HepG2 (cell line): ENCODE results near the gene MEI1. TPM values are rescaled to one million over a fixed set of nuclear protein-coding genes. Genes with fewer than 3 reads are reported as not detected.

Source experiments
- AGO1 ChIP-seq: fragments of 200-400 bp; formaldehyde crosslinking; IDR thresholded peaks from 2 replicates; pipeline ENCODE4 v1.6.1; 2017; ENCODE audit warnings: mild to moderate bottlenecking, low read depth, low read length, moderate library complexity; ENCODE audit not compliant: poor library complexity, severe bottlenecking
- ARID2 ChIP-seq: sonication (generic); formaldehyde crosslinking; IDR thresholded peaks from 2 replicates; pipeline ENCODE4 v1.8.1; 2022; ENCODE audit warnings: mild to moderate bottlenecking, missing genetic modification reagents, borderline replicate concordance
- BHLHE40 ChIP-seq: IDR thresholded peaks from 2 replicates; pipeline ENCODE4 v1.6.1; 2011; ENCODE audit warnings: low read length, improper control_type of control experiment
- CREM ChIP-seq, 2 experiments: sonication (generic) in 1 of 2; formaldehyde crosslinking in 1 of 2; IDR thresholded peaks; 2 replicates each; pipeline versions ENCODE4 v1.4.0 to v1.6.1; 2016 to 2020; ENCODE audit warnings: antibody characterized with exemption in 1 of 2, mild to moderate bottlenecking in 1 of 2, missing genetic modification reagents in 1 of 2
- HHEX ChIP-seq: IDR thresholded peaks from 2 replicates; pipeline ENCODE4 v1.6.1; 2016; ENCODE audit warnings: control low read depth
- IRF2 ChIP-seq: IDR thresholded peaks from 2 replicates; pipeline ENCODE4 v1.6.1; 2018; ENCODE audit warnings: missing genetic modification reagents, missing compliant biosample characterization
- ISX ChIP-seq: sonication (generic); formaldehyde crosslinking; conservative IDR thresholded peaks from 2 replicates; pipeline ENCODE4 v1.5.0; 2020; ENCODE audit warnings: missing genetic modification reagents
- KLF15 ChIP-seq: sonication (generic); formaldehyde crosslinking; IDR thresholded peaks from 2 replicates; pipeline ENCODE4 v1.8.1; 2023; ENCODE audit warnings: borderline replicate concordance, mild to moderate bottlenecking, inconsistent platforms, missing genetic modification reagents, mixed read lengths
- NFIB ChIP-seq: sonication (generic); formaldehyde crosslinking; IDR thresholded peaks from 2 replicates; pipeline ENCODE4 v1.9.0; 2021; ENCODE audit warnings: missing genetic modification reagents, mild to moderate bottlenecking, borderline replicate concordance
- PLRG1 ChIP-seq: fragments of 450-650 bp; conservative IDR thresholded peaks from 2 replicates; pipeline ENCODE4 v1.6.1; 2016
- RBAK ChIP-seq: sonication (generic); formaldehyde crosslinking; IDR thresholded peaks from 2 replicates; pipeline ENCODE4 v1.5.1; 2020; ENCODE audit warnings: mild to moderate bottlenecking, missing genetic modification reagents
- SRY ChIP-seq: sonication (generic); formaldehyde crosslinking; IDR thresholded peaks from 2 replicates; pipeline ENCODE4 v1.8.0; 2022; ENCODE audit warnings: mild to moderate bottlenecking, missing genetic modification reagents
- TOE1 ChIP-seq: sonication (generic); formaldehyde crosslinking; IDR thresholded peaks from 2 replicates; pipeline ENCODE4 v1.4.0; 2020; ENCODE audit warnings: mild to moderate bottlenecking, missing genetic modification reagents
- ZBTB7B ChIP-seq: sonication (generic); formaldehyde crosslinking; IDR thresholded peaks from 2 replicates; pipeline ENCODE4 v1.4.0; 2020; ENCODE audit warnings: missing genetic modification reagents
- ZNF234 ChIP-seq: sonication (generic); formaldehyde crosslinking; conservative IDR thresholded peaks from 2 replicates; pipeline ENCODE4 v1.5.1; 2020; ENCODE audit warnings: mild to moderate bottlenecking, missing genetic modification reagents
- ZNF33B ChIP-seq: sonication (generic); formaldehyde crosslinking; IDR thresholded peaks from 2 replicates; pipeline ENCODE4 v1.5.1; 2020; ENCODE audit warnings: mild to moderate bottlenecking, missing genetic modification reagents
- ZNF354B ChIP-seq: sonication (generic); formaldehyde crosslinking; IDR thresholded peaks from 2 replicates; pipeline ENCODE4 v1.8.0; 2022; ENCODE audit warnings: mild to moderate bottlenecking, missing genetic modification reagents
- ZNF598 ChIP-seq: sonication (generic); formaldehyde crosslinking; IDR thresholded peaks from 2 replicates; pipeline ENCODE4 v1.5.1; 2020; ENCODE audit warnings: mild to moderate bottlenecking, missing genetic modification reagents, borderline replicate concordance
- ZNF878 ChIP-seq: sonication (generic); formaldehyde crosslinking; IDR thresholded peaks from 2 replicates; pipeline ENCODE4 v1.8.1; 2023; ENCODE audit warnings: mild to moderate bottlenecking, missing genetic modification reagents, moderate library complexity
- ZZZ3 ChIP-seq: sonication (generic); formaldehyde crosslinking; IDR thresholded peaks from 2 replicates; pipeline ENCODE4 v1.4.0; 2020; ENCODE audit warnings: missing genetic modification reagents, mild to moderate bottlenecking, borderline replicate concordance
- polyA plus RNA-seq, 8 experiments: library from polyadenylated mRNA; depleted of rRNA in 3 of 8; stranded (reverse) in 7 of 8; unstranded in 1 of 8; fragments of >200 nt; fragmentation: Illumina TruSeq in 4 of 8; extraction: Trizol in 4 of 8; gene quantifications; 2 replicates each; pipeline versions ENCODE4 v1.2.1 to v1.2.3, GENCODE V29; 2011 to 2016; ENCODE audit warnings: low read depth in 4 of 8, missing spikeins in 1 of 8, mixed read lengths in 1 of 8; ENCODE audit not compliant: insufficient read depth in 1 of 8
- total RNA-seq, 5 experiments: library from RNA; depleted of rRNA; stranded (reverse); fragments of >200 nt; fragmentation: Illumina TruSeq; extraction: Trizol; gene quantifications; 2 replicates each; pipeline ENCODE4 v1.2.3, GENCODE V29; 2016; ENCODE audit warnings: low read depth in 1 of 5
- TF ChIP-seq, protein P1 (sequence below): sonication (generic); formaldehyde crosslinking; conservative IDR thresholded peaks from 2 replicates; pipeline ENCODE4 v1.8.0; 2022; ENCODE audit warnings: mild to moderate bottlenecking, moderate library complexity, missing genetic modification reagents
- TF ChIP-seq, protein P2 (sequence below): sonication (generic); formaldehyde crosslinking; IDR thresholded peaks from 2 replicates; pipeline ENCODE4 v1.4.0; 2020; ENCODE audit warnings: mild to moderate bottlenecking, missing genetic modification reagents, borderline replicate concordance
- TF ChIP-seq, protein P3 (sequence below): sonication (generic); formaldehyde crosslinking; IDR thresholded peaks from 2 replicates; pipeline ENCODE4 v1.8.0; 2022; ENCODE audit warnings: missing genetic modification reagents, mild to moderate bottlenecking, borderline replicate concordance

The MEI1 gene
- total and polyA plus RNA-seq, 2 of the 13 experiments (the other 11 are each of a cell fraction or from before 2014, with no cell fraction given), result 0.75 to 1.9 TPM

DNA sequence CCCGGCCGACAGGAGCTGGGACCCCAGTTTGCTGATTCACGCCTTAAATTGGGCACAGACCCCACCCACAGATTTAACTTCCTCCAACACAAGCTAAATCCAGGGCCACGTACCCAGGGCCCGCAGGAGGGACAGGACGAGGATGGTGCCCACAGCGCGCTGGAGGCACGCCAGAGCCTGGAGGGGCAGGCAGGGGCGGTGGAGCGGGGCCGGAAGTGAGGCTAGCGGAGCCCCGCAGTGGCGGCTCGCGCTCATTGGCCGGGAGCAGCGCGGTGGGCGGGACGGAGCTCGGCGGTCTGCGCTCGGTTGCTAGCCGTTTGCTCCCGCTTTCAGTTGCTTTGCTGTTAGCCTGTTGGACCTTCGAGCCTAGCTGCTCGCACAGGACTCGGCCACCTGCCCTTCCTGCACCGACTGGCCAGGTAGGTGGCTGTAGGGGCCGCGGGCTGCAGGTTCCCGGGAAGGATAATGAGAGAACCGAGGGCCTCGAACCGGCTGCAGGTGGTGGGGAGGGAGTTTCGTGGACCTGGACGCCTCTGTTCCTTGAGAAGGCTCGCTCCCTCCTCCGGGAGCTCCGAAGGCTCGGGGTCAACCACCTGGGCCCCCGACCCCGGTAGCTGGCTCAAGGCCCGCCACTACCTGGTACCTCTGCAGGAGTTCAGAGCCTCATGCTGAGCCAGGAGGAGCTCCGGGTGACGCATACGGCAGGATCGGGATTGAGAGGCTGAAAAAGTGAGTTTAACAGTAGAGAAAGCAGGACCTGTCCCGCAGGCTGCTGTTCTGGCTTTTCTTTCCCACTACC is 101.2 kb downstream of the MEI1 start, which contains the start of gene CCDC134 (continued):
- TF ChIP-seq CREM (IDR thresholded peaks at IDR 0.05), result no peak
- no peak for TF ChIP-seq CREM (CRISPR knock-in tag; IDR thresholded peaks at IDR 0.05)
- no peak; the same call in 1 of the 2 replicates for TF ChIP-seq ZZZ3
- no peak for TF ChIP-seq HHEX (CRISPR knock-in tag)
- TF ChIP-seq, protein P1, sequence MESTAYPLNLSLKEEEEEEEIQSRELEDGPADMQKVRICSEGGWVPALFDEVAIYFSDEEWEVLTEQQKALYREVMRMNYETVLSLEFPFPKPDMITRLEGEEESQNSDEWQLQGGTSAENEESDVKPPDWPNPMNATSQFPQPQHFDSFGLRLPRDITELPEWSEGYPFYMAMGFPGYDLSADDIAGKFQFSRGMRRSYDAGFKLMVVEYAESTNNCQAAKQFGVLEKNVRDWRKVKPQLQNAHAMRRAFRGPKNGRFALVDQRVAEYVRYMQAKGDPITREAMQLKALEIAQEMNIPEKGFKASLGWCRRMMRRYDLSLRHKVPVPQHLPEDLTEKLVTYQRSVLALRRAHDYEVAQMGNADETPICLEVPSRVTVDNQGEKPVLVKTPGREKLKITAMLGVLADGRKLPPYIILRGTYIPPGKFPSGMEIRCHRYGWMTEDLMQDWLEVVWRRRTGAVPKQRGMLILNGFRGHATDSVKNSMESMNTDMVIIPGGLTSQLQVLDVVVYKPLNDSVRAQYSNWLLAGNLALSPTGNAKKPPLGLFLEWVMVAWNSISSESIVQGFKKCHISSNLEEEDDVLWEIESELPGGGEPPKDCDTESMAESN (CRISPR knock-in tag), result no peak
- no peak for TF ChIP-seq NFIB
- no peak; the same call in 1 of the 2 replicates for TF ChIP-seq SRY (CRISPR knock-in tag)
- 0 out of 2 replicates have a peak, but pooled peaks have one; percentile 69 for TF ChIP-seq ISX (CRISPR knock-in tag)
- peak; percentile 81 for TF ChIP-seq IRF2 (CRISPR knock-in tag)
- TF ChIP-seq ZBTB7B (CRISPR knock-in tag), result no peak
- TF ChIP-seq ZNF354B (CRISPR knock-in tag), result no peak
- no peak for TF ChIP-seq KLF15
- TF ChIP-seq, protein P2, sequence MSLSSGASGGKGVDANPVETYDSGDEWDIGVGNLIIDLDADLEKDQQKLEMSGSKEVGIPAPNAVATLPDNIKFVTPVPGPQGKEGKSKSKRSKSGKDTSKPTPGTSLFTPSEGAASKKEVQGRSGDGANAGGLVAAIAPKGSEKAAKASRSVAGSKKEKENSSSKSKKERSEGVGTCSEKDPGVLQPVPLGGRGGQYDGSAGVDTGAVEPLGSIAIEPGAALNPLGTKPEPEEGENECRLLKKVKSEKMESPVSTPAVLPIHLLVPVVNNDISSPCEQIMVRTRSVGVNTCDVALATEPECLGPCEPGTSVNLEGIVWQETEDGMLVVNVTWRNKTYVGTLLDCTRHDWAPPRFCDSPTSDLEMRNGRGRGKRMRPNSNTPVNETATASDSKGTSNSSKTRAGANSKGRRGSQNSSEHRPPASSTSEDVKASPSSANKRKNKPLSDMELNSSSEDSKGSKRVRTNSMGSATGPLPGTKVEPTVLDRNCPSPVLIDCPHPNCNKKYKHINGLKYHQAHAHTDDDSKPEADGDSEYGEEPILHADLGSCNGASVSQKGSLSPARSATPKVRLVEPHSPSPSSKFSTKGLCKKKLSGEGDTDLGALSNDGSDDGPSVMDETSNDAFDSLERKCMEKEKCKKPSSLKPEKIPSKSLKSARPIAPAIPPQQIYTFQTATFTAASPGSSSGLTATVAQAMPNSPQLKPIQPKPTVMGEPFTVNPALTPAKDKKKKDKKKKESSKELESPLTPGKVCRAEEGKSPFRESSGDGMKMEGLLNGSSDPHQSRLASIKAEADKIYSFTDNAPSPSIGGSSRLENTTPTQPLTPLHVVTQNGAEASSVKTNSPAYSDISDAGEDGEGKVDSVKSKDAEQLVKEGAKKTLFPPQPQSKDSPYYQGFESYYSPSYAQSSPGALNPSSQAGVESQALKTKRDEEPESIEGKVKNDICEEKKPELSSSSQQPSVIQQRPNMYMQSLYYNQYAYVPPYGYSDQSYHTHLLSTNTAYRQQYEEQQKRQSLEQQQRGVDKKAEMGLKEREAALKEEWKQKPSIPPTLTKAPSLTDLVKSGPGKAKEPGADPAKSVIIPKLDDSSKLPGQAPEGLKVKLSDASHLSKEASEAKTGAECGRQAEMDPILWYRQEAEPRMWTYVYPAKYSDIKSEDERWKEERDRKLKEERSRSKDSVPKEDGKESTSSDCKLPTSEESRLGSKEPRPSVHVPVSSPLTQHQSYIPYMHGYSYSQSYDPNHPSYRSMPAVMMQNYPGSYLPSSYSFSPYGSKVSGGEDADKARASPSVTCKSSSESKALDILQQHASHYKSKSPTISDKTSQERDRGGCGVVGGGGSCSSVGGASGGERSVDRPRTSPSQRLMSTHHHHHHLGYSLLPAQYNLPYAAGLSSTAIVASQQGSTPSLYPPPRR (CRISPR knock-in tag), result peak; percentile 65; the same call in 1 of the 2 replicates
- no peak for TF ChIP-seq RBAK (CRISPR knock-in tag)
- no peak for TF ChIP-seq BHLHE40
- no peak for TF ChIP-seq PLRG1
- no peak for TF ChIP-seq ARID2 (CRISPR knock-in tag)
- no peak; the same call in 1 of the 2 replicates for TF ChIP-seq ZNF234 (CRISPR knock-in tag)
- peak; percentile 48; the same call in 1 of the 2 replicates for TF ChIP-seq ZNF598 (CRISPR knock-in tag)
- TF ChIP-seq, protein P3, sequence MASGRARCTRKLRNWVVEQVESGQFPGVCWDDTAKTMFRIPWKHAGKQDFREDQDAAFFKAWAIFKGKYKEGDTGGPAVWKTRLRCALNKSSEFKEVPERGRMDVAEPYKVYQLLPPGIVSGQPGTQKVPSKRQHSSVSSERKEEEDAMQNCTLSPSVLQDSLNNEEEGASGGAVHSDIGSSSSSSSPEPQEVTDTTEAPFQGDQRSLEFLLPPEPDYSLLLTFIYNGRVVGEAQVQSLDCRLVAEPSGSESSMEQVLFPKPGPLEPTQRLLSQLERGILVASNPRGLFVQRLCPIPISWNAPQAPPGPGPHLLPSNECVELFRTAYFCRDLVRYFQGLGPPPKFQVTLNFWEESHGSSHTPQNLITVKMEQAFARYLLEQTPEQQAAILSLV (CRISPR knock-in tag), result peak; percentile 84; the same call in 1 of the 2 replicates
- no peak for TF ChIP-seq ZNF33B (CRISPR knock-in tag)
- TF ChIP-seq AGO1, result peak; percentile 36
- TF ChIP-seq ZNF878 (CRISPR knock-in tag), result 0 out of 2 replicates have a peak, but pooled peaks have one; percentile 52
- no peak for TF ChIP-seq TOE1
